GM23338 (cell line): Measurements from ENCODE around the gene MLLT1. TPM values are rescaled to one million over a fixed set of nuclear protein-coding genes. Genes with fewer than 3 reads are reported as not detected.

Source experiments
- ATAC-seq: fragments of 200-7000 bp; cut with Tn5 transposase; 3 replicates; pipeline ENCODE4 v1.9.1; 2020
- DNase-seq: peaks from one replicate; pipeline ENCODE4 v3.0.0-alpha.2; 2015; ENCODE audit warnings: low spot score
- H2AFZ ChIP-seq: fragments of 200-600 bp; sonication (generic); 2 replicates; pipeline ENCODE4 v1.8.0; 2016; ENCODE audit warnings: antibody characterized with exemption, mild to moderate bottlenecking, moderate library complexity
- H3F3A ChIP-seq: fragments of 200-600 bp; sonication (generic); replicated peaks from 2 replicates; pipeline ENCODE4 v1.8.0; 2017; ENCODE audit warnings: antibody characterized with exemption, mixed run types, low read depth
- H3K27ac ChIP-seq: fragments of 200-600 bp; sonication (generic); 2 replicates; pipeline ENCODE4 v1.6.1; 2016; ENCODE audit warnings: low read depth
- H3K27me3 ChIP-seq: fragments of 200-600 bp; sonication (generic); 2 replicates; pipeline ENCODE4 v1.8.0; 2016; ENCODE audit warnings: mild to moderate bottlenecking, mixed run types, moderate library complexity; ENCODE audit not compliant: insufficient read depth
- H3K36me3 ChIP-seq: fragments of 200-600 bp; sonication (generic); 2 replicates; pipeline ENCODE4 v1.8.0; 2016; ENCODE audit warnings: mild to moderate bottlenecking; ENCODE audit not compliant: insufficient read depth
- H3K4me1 ChIP-seq: fragments of 200-600 bp; sonication (generic); 2 replicates; pipeline ENCODE4 v1.8.0; 2016; ENCODE audit warnings: mild to moderate bottlenecking, moderate library complexity; ENCODE audit not compliant: insufficient read depth
- H3K4me2 ChIP-seq: fragments of 200-600 bp; sonication (generic); 2 replicates; pipeline ENCODE4 v1.7.1; 2017; ENCODE audit warnings: mixed run types
- H3K4me3 ChIP-seq: fragments of 200-600 bp; sonication (generic); 2 replicates; pipeline ENCODE4 v1.6.1; 2016; ENCODE audit warnings: mixed run types
- H3K79me2 ChIP-seq: fragments of 200-600 bp; sonication (generic); replicated peaks from 2 replicates; pipeline ENCODE4 v1.8.0; 2017; ENCODE audit warnings: mild to moderate bottlenecking; ENCODE audit not compliant: insufficient read depth
- H3K9me2 ChIP-seq: fragments of 200-600 bp; sonication (generic); 2 replicates; pipeline ENCODE4 v1.8.0; 2017; ENCODE audit not compliant: insufficient read depth
- H4K20me1 ChIP-seq: fragments of 200-600 bp; sonication (generic); replicated peaks from 2 replicates; pipeline ENCODE4 v1.8.0; 2017; ENCODE audit warnings: mild to moderate bottlenecking; ENCODE audit not compliant: insufficient read depth
- H3K27ac Mint-ChIP-seq: 2 replicates; pipeline ENCODE4 v1.8.0; 2020; ENCODE audit warnings: inconsistent platforms, mild to moderate bottlenecking, moderate library complexity, mixed read lengths
- H3K27me3 Mint-ChIP-seq: 3 replicates; pipeline ENCODE4 v1.8.0; 2022; ENCODE audit warnings: low read depth, mild to moderate bottlenecking, moderate library complexity, mixed read lengths, inconsistent platforms; ENCODE audit not compliant: insufficient read depth, poor library complexity
- H3K36me3 Mint-ChIP-seq: 3 replicates; pipeline ENCODE4 v1.8.0; 2021; ENCODE audit warnings: low read depth, mild to moderate bottlenecking, inconsistent platforms, moderate library complexity, mixed read lengths
- H3K4me1 Mint-ChIP-seq: 3 replicates; pipeline ENCODE4 v1.8.0; 2020; ENCODE audit warnings: mild to moderate bottlenecking, inconsistent platforms, mixed read lengths
- H3K4me3 Mint-ChIP-seq: 3 replicates; pipeline ENCODE4 v1.8.0; 2021; ENCODE audit warnings: moderate library complexity, mild to moderate bottlenecking, inconsistent platforms, mixed read lengths
- H3K9me3 Mint-ChIP-seq: 3 replicates; pipeline ENCODE4 v1.8.0; 2020; ENCODE audit warnings: moderate library complexity, mild to moderate bottlenecking, inconsistent platforms, mixed read lengths
- CREB1 ChIP-seq: fragments of 250-450 bp; sonication (Bioruptor Pico); IDR thresholded peaks from 2 replicates; pipeline ENCODE4 v1.5.0; 2020; ENCODE audit warnings: low read depth, mild to moderate bottlenecking, moderate library complexity
- CTCF ChIP-seq, 2 experiments: fragments of 200-600 bp in 1 of 2; sonication (generic) in 1 of 2; conservative IDR thresholded peaks; 2 replicates each; pipeline versions ENCODE4 v1.5.1 to v1.6.1; 2016 to 2017; ENCODE audit warnings: antibody characterized with exemption in 2 of 2, low read depth in 2 of 2, mild to moderate bottlenecking in 2 of 2, moderate library complexity in 1 of 2
- EZH2 ChIP-seq: fragments of 200-600 bp; sonication (generic); IDR thresholded peaks from one replicate; pipeline ENCODE4 v1.8.0; 2017; ENCODE audit warnings: antibody characterized with exemption, mild to moderate bottlenecking, low read depth; ENCODE audit not compliant: unreplicated experiment
- EZH2phosphoT487 ChIP-seq: fragments of 200-600 bp; sonication (generic); IDR thresholded peaks from one replicate; pipeline ENCODE4 v1.8.1; 2018; ENCODE audit warnings: antibody characterized with exemption; ENCODE audit not compliant: unreplicated experiment
- JUNB ChIP-seq: IDR thresholded peaks from one replicate; pipeline ENCODE4 v1.6.1; 2016; ENCODE audit warnings: antibody characterized with exemption; ENCODE audit not compliant: unreplicated experiment
- NANOG ChIP-seq: IDR thresholded peaks from 2 replicates; pipeline ENCODE4 v1.6.1; 2016; ENCODE audit warnings: antibody characterized with exemption, borderline replicate concordance
- STAT1 ChIP-seq: IDR thresholded peaks from one replicate; pipeline ENCODE4 v1.6.1; 2016; ENCODE audit warnings: antibody characterized with exemption; ENCODE audit not compliant: unreplicated experiment
- ZNF114 ChIP-seq: fragments of 250-450 bp; sonication (Bioruptor Pico); IDR thresholded peaks from 2 replicates; pipeline ENCODE4 v1.5.0; 2020; ENCODE audit warnings: mild to moderate bottlenecking, moderate library complexity
- ZNF331 ChIP-seq: fragments of 250-450 bp; sonication (Bioruptor Pico); IDR thresholded peaks from 2 replicates; pipeline ENCODE4 v1.5.0; 2020; ENCODE audit warnings: low read depth, mild to moderate bottlenecking, moderate library complexity
- ZNF462 ChIP-seq: fragments of 250-450 bp; sonication (Bioruptor Pico); IDR thresholded peaks from 2 replicates; pipeline ENCODE4 v1.5.0; 2020; ENCODE audit warnings: mild to moderate bottlenecking, moderate library complexity
- polyA plus RNA-seq: library from polyadenylated mRNA; unstranded; fragments of >200 nt; fragmentation: Nextera tagmentation; extraction: Ambion mirVana; gene quantifications from 2 replicates; pipeline ENCODE4 v1.2.1, GENCODE V29; 2016
- total RNA-seq: library from RNA; depleted of rRNA; stranded (reverse); fragments of >200 nt; shearing (Covaris generic); gene quantifications from 2 replicates; pipeline ENCODE4 v1.2.3, GENCODE V29; 2014
- TF ChIP-seq, protein P1 (sequence below): IDR thresholded peaks from 2 replicates; pipeline ENCODE4 v1.6.1; 2016; ENCODE audit warnings: antibody characterized with exemption
- TF ChIP-seq, protein P2 (sequence below): IDR thresholded peaks from one replicate; pipeline ENCODE4 v1.6.1; 2018; ENCODE audit warnings: antibody characterized with exemption; ENCODE audit not compliant: unreplicated experiment

MLLT1 gene
- total and polyA plus RNA-seq, 2 experiments from 2014 or later, result 17.8 to 23.4 TPM

DNA sequence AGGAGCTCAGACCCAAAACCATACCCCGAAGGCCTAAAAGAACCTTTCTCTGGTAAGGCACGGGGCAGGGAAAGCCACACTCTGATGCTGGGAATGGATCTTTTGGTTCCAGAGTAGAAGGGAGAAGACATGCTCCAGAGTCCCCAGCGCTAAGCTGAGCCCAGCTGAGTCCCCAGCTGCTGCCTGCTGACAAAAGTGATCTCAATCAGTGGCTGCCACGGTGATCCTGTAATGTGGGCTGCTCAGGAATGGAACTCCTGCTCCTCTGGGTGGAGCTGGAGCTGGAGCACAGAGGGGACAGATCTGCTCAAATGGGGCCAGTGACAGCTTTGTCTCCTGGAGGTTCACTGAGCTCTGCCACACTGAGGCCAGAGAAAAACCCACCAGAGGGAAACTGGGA lies 70.5 kb downstream of the MLLT1 start:
- Histone ChIP-seq H3K79me2 (no peaks in the 10 kb centered on the region), H3F3A (no peaks in the 10 kb centered on the region), H2AFZ (no peak overlapping the region), H3K9me2 (0 out of 2 replicates have a peak, but pooled peaks cover 3% of the 10 kb centered on the region), H3K4me1 (no peaks in the 10 kb centered on the region), H3K4me2 (no peak overlapping the region), H3K27me3 (no peaks in the 10 kb centered on the region), H3K4me3 (no peak overlapping the region), H3K27ac (no peak overlapping the region), H4K20me1 (no peaks in the 10 kb centered on the region), H3K36me3 (no peaks in the 10 kb centered on the region)
- DNase-seq (no peak), ATAC-seq (no peak)
- H3K4me3 Mint-ChIP-seq, result no peak overlapping the region
- peaks cover 9% of the 10 kb centered on the region for H3K27me3 Mint-ChIP-seq
- H3K9me3 Mint-ChIP-seq, result no peaks in the 10 kb centered on the region
- H3K4me1 Mint-ChIP-seq, result peaks cover 2% of the 10 kb centered on the region; the same call in 1 of the 3 replicates
- no peak overlapping the region for H3K27ac Mint-ChIP-seq
- peaks cover 7% of the 10 kb centered on the region; the same call in 2 of the 3 replicates for H3K36me3 Mint-ChIP-seq
- TF ChIP-seq NANOG, result no peak
- TF ChIP-seq ZNF114 (CRISPR knock-in tag), result no peak
- TF ChIP-seq CTCF (conservative IDR thresholded peaks at IDR 0.05; ENCODE audit: low read depth in 2 of 2), result no peak
- TF ChIP-seq ZNF462, result no peak
- TF ChIP-seq ZNF331 (CRISPR knock-in tag), result no peak
- TF ChIP-seq CREB1 (CRISPR knock-in tag), result no peak
- TF ChIP-seq JUNB, result no peak
- TF ChIP-seq, protein P1, sequence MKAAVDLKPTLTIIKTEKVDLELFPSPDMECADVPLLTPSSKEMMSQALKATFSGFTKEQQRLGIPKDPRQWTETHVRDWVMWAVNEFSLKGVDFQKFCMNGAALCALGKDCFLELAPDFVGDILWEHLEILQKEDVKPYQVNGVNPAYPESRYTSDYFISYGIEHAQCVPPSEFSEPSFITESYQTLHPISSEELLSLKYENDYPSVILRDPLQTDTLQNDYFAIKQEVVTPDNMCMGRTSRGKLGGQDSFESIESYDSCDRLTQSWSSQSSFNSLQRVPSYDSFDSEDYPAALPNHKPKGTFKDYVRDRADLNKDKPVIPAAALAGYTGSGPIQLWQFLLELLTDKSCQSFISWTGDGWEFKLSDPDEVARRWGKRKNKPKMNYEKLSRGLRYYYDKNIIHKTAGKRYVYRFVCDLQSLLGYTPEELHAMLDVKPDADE, result no peak
- no peak for TF ChIP-seq STAT1
- TF ChIP-seq EZH2, result no peak
- TF ChIP-seq EZH2phosphoT487, result no peak
- TF ChIP-seq, protein P2, sequence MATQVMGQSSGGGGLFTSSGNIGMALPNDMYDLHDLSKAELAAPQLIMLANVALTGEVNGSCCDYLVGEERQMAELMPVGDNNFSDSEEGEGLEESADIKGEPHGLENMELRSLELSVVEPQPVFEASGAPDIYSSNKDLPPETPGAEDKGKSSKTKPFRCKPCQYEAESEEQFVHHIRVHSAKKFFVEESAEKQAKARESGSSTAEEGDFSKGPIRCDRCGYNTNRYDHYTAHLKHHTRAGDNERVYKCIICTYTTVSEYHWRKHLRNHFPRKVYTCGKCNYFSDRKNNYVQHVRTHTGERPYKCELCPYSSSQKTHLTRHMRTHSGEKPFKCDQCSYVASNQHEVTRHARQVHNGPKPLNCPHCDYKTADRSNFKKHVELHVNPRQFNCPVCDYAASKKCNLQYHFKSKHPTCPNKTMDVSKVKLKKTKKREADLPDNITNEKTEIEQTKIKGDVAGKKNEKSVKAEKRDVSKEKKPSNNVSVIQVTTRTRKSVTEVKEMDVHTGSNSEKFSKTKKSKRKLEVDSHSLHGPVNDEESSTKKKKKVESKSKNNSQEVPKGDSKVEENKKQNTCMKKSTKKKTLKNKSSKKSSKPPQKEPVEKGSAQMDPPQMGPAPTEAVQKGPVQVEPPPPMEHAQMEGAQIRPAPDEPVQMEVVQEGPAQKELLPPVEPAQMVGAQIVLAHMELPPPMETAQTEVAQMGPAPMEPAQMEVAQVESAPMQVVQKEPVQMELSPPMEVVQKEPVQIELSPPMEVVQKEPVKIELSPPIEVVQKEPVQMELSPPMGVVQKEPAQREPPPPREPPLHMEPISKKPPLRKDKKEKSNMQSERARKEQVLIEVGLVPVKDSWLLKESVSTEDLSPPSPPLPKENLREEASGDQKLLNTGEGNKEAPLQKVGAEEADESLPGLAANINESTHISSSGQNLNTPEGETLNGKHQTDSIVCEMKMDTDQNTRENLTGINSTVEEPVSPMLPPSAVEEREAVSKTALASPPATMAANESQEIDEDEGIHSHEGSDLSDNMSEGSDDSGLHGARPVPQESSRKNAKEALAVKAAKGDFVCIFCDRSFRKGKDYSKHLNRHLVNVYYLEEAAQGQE, result no peak
